ENCODE measurements around the gene RICTOR.
"Not testable (repeated sequence)": the region's sequence is repeated elsewhere in the genome, so short reads cannot be mapped to it uniquely, and the experiment has no call there.

Gene RICTOR

DNA sequence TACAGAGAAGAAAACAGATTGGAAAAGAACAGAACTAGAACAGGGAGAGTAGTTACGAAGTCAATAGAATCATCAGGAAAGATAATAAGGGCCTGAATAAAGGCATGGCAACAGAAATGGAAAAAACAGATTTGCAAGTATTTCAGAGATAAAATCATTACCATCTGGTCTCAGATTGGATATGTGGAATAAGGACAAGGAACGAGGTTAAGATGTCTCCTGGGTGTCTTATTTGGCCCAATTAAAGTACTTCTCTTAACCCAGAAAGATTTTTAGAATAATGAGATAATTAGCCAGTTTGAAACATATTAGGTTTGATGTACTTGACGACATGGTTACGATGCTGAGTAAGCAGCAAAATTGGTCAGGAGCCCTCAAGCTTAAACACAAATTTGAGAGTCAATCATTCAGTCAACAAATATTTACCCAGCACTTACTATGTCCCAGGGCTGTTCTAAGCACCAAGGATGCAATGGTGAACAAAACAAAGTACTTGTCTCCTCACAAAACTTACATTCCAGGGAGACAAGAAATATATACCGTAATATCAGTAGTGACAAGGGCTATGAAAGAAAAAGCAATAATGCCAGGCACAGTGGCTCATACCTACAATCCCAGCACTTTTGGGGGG is 18.3 kb downstream of the RICTOR start:
- no peak for DNase-seq

DNA sequence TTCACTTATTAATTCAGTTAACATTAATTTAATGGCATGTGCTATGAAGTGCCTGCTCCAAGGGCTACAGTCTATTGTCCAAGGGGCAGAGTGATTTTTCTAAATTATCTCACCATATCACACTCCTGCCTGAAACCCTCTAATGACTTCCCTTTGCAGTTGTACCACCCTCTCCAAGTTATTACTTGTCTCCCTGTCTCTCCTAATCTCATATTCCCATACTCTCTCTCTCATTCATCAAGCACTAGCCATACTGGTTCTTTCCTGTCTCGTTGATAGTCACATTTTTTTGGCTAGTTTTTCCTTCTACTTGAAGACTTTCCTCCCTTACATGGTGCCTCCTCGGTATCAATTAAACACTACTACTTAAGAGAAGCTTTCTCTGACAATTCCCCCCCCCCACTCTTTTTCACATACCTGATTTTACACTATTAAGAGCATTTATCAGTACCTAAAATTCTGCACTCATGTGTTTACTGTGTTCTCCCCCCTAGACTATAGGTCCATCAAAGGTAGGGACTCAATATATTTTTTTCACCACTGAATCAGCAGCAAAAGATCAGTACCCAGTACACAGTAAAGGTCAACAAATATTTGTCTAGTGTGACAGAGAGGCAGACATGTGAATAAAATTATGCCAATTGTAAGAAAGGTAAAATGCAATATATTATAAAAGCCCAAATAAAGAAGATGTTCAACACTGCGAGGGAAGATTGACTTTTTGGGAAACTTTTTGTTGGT is 19.0 kb downstream of the RICTOR start:
- DNase-seq = no peak

DNA sequence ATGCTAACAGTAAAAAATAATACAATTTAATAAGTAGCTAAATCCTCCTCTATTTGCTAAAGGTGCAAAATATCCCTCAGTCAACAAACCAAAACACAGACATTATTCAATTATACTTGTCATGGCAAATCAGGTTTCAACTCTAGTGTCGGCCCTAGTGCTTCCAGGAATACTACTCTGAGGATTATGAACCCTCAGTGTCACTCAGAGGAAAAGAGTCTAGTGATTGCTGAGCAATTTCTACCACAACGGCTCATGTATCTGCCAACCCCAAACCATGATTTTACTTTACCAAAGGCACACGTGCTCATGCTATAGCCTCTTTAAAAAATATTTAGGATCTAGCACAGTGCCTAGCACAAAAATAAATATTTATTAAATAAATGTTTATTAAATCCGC is 21.0 kb downstream of the RICTOR start:
- no peak for DNase-seq

DNA sequence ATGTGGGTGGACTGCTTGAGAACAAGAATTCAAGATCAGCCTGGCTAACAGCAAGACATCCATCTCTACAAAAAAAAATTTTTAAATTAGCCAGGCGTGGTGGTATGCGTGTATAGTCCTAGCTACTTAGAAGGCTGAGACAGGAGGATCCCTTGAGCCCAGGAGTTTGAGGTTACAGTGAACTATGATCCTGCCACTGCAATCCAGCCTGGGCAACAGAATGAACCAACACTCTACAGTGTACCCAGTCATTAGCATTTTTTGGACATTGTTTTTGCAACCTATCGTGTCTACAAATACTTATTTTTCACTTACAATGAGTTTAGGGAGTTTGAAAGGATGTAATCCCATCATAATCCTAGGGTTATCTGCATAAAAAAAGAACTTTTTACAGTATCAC is 22.1 kb downstream of the RICTOR start:
- DNase-seq = no peak

DNA sequence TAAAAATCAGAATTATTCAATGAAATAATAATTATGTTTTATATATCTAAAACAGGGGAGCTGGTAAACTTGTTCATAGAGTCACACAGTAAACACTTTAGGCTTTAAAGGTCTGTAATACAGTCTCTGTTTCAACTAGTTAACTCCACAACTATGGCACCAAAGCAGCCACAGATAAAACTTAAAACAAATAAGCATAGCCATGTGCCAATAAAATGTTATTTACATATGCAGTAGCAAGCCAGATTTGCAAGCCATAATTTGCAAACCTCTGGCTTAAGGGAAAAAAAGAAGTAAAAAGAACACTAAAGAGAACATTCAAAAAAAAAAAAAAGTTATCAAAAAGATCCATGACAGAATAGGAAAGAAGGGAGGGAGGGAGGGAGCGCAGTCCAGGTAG is 24.9 kb downstream of the RICTOR start:
- no peak for DNase-seq

DNA sequence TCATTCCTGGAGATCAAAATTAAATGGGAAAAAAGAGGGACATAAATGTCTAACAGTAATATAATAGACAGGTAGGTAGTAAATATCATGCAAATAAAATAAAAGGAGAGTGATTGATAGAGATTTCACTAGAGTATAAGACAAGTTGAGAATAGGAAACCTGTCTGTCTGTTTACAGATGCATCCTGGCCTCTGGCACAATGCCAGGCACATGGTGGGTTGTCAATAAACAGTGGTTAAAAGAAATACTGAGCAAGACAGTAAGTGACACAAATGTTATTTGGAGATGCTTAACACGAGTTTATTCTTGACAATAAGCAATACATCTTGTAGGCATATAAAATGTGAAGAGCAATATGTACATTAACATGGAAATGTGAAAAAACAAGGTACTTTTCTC is 33.3 kb downstream of the RICTOR start:
- DNase-seq = no peak

DNA sequence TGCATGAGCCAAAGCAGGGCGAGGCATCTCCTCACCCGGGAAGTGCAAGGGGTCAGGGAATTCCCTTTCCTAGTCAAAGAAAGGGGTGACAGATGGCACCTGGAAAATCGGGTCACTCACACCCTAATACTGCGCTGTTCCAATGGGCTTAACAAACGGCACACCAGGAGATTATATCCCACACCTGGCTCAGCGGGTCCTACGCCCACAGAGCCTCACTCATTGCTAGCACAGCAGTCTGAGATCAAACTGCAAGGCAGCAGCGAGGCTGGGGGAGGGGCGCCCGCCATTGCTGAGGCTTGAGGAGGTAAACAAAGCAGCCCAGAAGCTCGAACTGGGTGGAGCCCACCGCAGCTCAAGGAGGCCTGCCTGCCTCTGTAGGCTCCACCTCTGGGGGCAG is 39.7 kb downstream of the RICTOR start:
- DNase-seq = not testable (repeated sequence)

DNA sequence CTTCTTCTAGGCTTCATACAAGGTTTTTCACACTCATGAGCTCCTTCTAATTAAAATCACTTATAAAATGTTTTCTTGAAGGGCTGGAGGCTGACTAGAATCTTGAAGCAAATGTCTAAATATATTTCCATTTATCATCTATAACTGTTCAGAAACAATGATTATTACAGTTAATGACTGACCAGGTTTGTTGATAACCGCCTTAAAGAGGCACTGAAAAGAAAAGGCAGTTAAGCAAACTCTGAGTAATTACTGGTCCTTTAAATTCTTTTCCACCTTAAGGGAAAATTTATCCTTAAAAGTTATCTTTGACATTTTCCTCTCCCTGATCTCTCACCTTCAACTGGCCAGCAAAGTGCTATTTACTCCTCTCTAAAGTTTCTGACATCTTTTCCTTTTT is 43.2 kb downstream of the RICTOR start:
- DNase-seq = no peak

DNA sequence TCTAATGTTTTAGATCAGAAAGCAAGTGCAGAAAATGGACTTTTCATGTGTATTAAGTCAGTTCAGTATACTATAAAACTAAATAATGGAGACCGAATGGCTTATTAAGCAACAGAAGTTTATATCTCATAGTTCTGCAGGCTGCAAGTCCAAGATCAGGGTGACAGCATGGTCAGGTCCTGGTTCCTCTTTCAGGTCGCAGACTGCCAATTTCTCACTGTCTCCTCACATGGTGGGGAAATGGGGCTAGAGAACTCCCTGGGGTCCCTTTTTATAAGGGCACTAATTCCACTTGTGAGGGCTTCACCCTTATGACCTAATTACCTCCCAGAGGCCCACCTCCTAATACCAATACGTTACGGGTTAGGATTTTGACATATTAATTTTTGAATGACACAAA is 48.7 kb downstream of the RICTOR start:
- DNase-seq = no peak

DNA sequence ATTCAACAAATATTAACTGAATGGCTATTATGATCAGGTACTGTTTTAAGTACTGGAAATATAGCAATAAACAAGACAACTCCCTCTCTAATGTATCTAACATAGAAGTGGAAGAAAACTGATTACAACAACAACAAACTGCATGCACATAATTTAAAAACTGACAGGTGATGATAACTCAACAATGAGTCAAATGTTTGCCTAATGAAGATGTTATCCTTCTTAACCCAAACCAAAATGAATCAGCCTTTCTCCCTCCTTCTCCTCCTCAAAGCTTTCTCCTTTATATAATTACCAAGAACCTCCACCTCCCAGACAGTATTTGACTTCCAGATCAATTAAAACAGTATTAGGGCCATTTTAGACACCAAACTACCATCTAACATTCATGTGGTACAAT is 49.3 kb downstream of the RICTOR start:
- DNase-seq = no peak

DNA sequence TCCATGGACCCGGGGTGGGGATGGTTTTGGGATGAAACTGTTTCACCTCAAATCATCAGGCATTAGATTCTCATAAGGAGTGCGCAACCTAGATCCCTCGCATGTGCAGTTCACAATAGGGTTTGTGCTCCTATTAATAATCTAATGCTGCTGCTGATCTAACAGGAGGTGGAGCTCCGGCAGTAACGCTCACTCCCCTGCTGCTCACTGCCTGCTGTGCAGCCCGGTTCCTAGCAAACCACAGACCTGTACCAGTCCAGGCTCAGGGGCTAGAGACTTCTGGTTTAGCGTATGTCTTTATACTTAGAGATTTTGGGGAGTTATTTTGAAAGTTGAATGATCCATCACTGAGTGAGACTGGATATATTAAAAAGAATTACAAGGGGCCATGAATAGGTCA is 50.2 kb downstream of the RICTOR start:
- no peak for DNase-seq

DNA sequence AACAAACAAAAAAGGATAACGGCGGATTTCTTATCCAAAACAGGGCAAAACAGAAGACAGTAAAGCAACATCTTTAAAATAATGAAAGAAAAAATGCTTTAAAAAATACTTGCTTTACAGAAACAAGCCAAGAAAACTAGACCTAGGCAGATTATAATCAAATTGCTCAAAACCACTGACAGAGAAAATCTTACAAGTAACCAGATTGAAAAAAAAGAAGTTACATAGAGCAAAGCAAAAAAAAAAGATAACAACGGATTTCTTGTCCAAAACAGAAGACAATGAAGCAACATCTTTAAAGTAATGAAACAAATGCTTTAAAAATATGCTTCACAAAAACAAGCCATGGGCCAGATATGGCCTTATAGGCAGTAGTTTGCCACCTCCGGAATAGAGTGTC is 51.1 kb downstream of the RICTOR start:
- DNase-seq = no peak

DNA sequence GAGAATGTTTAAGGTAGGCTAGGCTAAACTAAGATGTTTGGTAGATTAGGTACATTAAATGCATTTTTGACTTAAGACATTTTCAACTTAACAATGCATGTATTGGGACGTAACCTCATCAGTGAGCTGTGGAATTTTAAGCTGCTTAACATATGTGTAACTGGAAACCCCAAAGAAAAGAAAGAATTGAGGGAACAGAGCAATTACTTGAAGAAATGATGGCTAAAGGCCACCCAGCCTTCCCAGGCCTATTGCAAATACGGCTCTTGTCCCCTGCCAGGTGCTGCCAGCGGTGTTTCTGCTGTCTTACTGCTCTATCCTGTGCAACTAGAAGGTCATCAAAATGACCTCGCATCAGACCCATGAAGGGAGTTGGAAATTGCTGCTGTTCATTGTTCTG is 52.0 kb downstream of the RICTOR start:
- DNase-seq = no peak

DNA sequence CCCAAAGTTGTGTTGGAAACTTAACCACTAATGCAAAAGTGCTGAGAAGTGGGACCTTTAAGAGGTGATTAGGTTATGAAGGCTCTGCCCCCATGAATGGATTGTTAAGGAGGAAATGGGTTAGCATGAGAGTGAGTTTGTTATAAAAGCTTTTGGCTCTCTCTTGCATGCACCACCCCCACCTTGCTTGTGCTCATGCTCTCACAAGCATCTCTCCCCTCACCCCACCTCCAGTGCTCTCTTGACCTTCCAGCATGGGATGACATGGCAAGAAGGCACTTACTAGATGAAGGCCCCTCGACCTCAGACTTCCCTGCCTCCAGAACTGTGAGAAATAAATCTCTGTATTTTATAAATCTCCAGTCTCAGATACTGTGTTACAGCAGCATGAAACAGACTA is 52.8 kb downstream of the RICTOR start:
- no peak for DNase-seq

DNA sequence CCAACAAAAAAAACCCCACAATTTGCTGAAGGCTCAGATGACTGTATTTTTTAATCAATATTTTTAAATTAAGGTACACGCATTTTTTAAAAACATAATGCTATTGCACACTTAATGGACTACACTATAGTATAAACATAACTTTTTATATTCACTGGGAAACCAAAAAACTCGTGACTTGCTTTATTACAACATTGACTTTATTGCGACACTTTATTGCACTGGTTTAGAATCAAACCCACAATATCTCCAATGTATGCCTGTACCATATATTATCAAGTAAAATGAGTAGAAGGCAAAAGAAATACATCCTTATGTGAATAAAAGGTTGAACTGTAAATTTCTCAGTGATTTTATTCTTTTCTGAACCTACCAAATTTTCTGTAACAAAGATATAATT is 53.7 kb downstream of the RICTOR start:
- DNase-seq = no peak

DNA sequence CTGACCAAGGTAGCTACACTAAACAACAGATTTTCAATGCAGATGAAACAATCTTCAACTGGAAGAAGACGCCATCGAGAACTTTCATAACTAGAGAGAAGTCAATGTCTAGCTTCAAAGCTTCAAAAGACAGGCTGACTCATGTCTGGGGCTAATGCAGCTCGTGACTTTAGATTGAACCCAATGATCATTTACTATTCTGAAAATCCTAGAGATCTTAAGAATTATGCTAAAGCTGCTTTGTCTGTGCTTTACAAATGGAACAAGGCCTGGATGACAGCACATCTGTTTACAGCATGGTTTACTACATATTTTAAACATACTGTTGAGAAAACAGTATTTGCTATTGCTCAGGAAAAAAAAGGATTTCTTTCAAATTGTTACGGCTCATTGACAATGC is 54.9 kb downstream of the RICTOR start:
- DNase-seq = no peak

DNA sequence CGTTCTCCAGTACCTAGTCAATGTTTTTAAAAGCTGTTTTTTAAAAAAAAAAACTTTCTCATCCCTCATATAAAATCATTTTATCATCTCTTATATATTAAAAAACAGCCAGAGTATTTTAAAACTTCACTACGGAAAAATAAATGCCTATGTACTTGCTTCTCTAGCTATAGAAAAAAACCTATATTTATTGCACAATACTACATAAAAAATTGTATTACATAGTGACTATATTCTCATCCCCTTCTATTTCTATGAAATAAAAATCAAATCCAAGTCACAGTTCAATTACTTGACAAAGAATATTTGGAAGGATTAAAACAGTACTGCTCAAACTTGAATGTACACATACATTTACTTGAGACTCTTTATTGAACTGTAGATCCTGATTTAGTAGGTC is 56.7 kb downstream of the RICTOR start:
- no peak for DNase-seq

DNA sequence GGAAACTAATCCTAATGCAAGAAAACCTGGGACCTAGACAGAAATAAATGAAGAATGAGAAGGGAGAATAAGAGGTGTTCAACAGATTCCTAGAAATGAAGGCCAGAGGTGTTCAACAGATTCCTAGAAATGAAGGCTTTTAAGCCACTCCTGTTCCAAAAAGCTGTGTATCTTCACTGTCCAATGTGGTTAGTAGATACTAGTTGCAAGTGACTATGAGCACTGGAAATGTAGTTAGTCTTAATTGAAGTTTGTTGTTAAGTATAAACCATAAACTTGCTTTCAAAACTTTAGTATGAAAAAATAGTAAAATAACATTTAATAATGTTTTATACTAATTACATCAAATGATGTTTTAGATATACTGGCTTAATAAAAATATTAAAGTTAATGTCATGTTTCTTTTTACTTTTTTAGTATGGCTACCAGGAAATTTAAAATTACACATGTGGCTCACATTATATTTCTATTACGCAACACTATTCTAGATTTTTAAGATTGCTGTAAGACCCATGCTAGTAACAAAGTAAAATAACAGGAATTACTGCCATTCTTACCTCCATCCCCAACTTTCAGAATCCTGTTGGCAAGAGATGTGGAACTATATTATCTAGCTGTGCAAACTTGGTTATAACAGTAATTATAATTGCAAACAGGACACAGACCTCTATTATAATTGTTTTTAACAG is 57.5 kb downstream of the RICTOR start:
- no peak for DNase-seq

DNA sequence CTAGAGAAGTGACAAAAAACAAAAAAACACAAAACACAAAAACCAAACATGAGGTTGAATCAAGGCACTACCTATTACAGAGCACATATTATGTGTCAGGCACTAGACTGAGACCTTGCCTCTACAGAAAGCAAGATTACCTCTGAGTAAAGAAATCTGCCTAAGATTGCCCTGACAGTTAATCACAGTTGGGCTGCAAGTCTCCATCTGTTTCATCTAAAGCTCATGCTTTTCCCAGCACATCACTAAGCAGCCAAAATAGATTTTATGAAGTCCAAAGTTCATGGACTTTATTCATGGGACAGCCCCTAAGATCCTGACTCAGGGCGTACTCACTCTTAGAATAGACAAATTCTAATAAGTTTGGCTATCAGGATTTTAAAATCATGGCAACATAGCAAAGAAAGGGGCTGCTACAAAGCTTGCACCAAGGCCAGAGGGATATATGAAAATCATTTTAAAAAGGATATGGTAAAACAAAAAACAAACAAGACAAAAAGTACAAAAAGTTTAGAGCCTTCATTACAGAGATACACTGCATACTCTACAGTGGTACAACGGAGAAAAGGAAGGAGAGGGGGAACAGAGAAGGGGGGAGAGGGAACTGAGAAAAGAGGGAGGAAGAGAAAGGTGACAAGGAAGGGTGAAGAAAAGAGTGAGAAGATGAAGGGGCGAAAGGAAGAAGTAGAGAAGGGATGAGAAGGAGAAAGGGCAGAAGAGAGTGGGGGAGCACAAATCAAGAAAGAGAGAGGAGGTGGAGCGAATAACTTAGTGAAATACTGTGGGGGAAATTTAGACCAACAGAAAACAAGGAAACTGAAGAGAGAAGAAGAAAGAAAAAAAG is 58.2 kb downstream of the RICTOR start:
- no peak for DNase-seq

DNA sequence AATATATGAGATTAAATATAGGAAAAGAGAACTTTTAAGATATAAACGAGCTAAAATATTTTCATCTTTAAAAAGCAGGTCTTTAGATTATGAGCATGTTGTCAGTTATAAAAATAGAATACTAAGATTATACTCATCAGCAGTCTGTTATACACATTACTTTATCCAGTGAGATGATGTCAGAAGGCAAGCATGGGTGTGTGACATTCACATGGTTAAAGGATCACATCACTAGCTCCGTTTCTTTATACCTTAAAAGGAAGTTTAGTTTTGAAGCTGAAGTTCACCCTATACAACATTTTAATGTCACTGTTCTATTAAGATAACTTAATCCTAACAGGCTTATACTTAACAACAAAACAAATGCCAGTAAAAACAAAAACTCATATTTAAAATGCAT is 59.6 kb downstream of the RICTOR start:
- DNase-seq = no peak

DNA sequence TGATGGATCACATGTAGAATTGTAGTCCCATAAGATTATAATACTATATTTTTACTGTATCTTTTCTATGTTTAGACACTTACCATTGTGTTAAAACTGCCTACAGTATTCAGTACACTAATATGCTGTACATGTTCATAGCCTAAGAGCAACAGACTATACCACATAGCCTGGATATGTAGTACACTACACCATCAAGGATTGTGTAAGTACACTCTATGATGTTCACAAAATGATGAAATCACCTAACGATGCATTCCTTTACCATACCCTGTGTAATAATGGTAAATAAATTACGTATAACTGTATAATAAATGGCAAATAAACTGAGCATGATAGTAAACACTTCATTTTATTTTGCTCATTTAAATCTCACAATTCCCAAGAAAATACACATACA is 60.3 kb downstream of the RICTOR start:
- no peak for DNase-seq

DNA sequence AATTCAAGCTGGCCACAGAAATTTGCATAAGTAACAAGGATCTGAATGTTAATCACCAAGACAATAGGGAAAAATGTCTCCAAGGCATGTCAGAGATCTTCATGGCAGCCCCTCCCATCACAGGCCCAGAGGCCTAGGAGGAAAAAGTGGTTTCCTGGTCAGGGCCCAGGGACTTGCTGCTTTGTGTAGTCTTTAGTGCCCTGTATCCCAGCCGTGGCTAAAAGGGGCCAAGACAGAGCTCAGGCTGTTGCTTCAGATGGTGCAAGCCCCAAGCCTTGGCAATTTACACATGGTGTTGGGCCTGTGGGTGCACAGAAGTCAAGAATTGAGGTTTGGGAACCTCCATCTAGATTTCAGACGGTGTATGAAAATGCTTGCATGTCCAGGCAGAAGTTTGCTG is 63.2 kb downstream of the RICTOR start:
- not testable (repeated sequence) for DNase-seq

DNA sequence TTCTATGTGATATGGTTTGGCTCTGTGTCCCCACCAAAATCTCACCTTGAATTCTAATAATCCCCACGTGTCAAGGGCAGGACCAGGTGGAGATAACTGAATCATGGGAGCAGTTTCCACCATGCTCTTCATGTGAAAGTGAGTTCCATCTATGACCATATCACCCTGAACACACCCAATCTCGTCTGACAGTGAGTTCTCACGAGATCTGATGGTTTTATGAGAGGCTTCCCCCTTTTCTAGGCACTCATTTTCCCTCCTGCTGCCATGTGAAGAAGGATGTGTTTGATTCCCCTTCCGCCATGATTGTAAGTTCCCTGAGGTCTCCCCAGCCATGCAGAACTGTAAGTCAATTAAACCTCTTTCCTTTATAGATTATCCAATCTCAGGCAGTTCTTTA is 64.2 kb downstream of the RICTOR start:
- DNase-seq = no peak

DNA sequence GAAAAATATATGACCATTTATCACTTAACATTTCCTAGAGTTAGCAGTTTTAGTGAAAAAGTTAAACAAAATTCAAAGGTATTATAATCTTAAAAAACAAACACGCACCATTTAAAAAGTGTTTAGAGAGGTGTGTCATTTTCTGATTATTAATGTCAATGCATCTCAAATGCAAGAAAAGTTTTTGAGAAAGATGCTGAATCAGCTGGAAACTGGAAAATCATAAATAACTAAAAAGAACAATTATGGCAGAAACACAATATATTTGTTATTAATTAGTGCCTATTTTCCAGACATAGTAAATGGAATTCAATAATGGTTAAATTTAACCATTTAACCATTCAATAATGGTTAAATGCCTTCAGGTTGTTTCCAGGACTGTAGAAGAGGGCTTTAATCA is 64.9 kb downstream of the RICTOR start:
- DNase-seq = no peak

Data from stimulated activated CD4-positive, alpha-beta T cell treated with anti-CD3 and anti-CD28 coated beads, Interleukin-4, amount 100 ng/mL, for 24 hours (primary cell).